Endothelial cell of umbilical vein (primary cell): ENCODE data around the gene LRRC27.

Experiments
- POLR2A ChIP-seq: IDR thresholded peaks from 2 replicates; pipeline ENCODE4 v1.6.1; 2012; ENCODE audit warnings: low read depth, mild to moderate bottlenecking, control low read depth, low read length
- POLR2AphosphoS5 ChIP-seq: IDR thresholded peaks from 2 replicates; pipeline ENCODE4 v1.6.1; 2012; ENCODE audit warnings: low read depth, mild to moderate bottlenecking, control low read depth, low read length, moderate library complexity; ENCODE audit not compliant: insufficient read depth
- TF ChIP-seq, protein P1 (sequence below): IDR thresholded peaks from 2 replicates; pipeline ENCODE4 v1.6.1; 2011; ENCODE audit not compliant: insufficient read depth, insufficient read length
- TF ChIP-seq, protein P2 (sequence below), 2 donors: IDR thresholded peaks; 1 replicate in 1 of 2; 2 replicates in 1 of 2; pipeline ENCODE4 v1.5.1; 2011; ENCODE audit warnings: low read length in 2 of 2, mild to moderate bottlenecking in 2 of 2, moderate library complexity in 2 of 2, control low read depth in 1 of 2, inconsistent platforms in 1 of 2, low read depth in 1 of 2; ENCODE audit not compliant: insufficient read depth in 1 of 2; ENCODE audit errors: extremely low read depth in 1 of 2

DNA sequence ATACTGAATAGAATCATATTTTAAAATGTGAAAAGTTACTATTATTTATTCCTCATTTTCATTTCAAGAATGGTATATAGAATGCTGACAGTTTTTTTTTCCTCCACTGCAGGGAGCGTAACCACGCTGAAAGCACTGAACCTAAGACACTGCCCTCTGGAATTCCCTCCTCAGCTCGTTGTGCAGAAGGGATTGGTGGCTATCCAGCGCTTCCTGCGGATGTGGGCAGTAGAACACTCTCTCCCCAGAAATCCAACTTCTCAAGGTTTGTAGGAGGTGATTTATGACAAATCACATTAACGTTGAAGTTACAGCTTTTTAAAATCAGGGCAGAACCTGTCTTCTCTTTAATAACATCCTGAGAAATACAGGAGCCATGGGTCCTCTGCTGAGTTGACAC, 12.4 kb downstream of the LRRC27 start:
- TF ChIP-seq, protein P1, sequence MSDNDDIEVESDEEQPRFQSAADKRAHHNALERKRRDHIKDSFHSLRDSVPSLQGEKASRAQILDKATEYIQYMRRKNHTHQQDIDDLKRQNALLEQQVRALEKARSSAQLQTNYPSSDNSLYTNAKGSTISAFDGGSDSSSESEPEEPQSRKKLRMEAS, result no peak
- TF ChIP-seq POLR2A, result no peak
- TF ChIP-seq, protein P2, sequence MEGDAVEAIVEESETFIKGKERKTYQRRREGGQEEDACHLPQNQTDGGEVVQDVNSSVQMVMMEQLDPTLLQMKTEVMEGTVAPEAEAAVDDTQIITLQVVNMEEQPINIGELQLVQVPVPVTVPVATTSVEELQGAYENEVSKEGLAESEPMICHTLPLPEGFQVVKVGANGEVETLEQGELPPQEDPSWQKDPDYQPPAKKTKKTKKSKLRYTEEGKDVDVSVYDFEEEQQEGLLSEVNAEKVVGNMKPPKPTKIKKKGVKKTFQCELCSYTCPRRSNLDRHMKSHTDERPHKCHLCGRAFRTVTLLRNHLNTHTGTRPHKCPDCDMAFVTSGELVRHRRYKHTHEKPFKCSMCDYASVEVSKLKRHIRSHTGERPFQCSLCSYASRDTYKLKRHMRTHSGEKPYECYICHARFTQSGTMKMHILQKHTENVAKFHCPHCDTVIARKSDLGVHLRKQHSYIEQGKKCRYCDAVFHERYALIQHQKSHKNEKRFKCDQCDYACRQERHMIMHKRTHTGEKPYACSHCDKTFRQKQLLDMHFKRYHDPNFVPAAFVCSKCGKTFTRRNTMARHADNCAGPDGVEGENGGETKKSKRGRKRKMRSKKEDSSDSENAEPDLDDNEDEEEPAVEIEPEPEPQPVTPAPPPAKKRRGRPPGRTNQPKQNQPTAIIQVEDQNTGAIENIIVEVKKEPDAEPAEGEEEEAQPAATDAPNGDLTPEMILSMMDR (IDR thresholded peaks at IDR 0.05; ENCODE audit: extremely low read depth in 1 of 2, insufficient read depth in 1 of 2, low read depth in 1 of 2, low read length in 2 of 2), result no peak
- no peak for TF ChIP-seq POLR2AphosphoS5
